G401.6 (cell line): ENCODE data around the gene SACS.
"Not testable (repeated sequence)": the region's sequence is repeated elsewhere in the genome, so short reads cannot be mapped to it uniquely, and the experiment has no call there.

ENCODE experiments used
- FAIRE-seq: peaks from 2 replicates; lab custom pipeline; 2012; peaks lifted over from hg19 to GRCh38; lab: Jason Lieb, UNC

SACS gene

GRCh38 chr13:23352161-23352560 lies 81.3 kb downstream of the SACS start:
- FAIRE-seq, result no peak

- FAIRE-seq, result no peak
Measured at GRCh38 chr13:23350009-23350408, 83.5 kb downstream of the SACS start.

- FAIRE-seq, result no peak
Measured at GRCh38 chr13:23349161-23349897, 84.2 kb downstream of the SACS start.

- FAIRE-seq, result no peak
Measured at GRCh38 chr13:23348262-23349127, 85.0 kb downstream of the SACS start.

- no peak for FAIRE-seq
Measured at GRCh38 chr13:23347601-23348000, 85.9 kb downstream of the SACS start.

GRCh38 chr13:23344931-23345595 lies 88.4 kb downstream of the SACS start:
- FAIRE-seq, result no peak

- FAIRE-seq, result no peak
Measured at GRCh38 chr13:23339225-23339624, 94.3 kb downstream of the SACS start.

GRCh38 chr13:23330356-23330755 lies 103.1 kb downstream of the SACS start:
- no peak for FAIRE-seq

GRCh38 chr13:23325191-23325590 lies 108.3 kb downstream of the SACS start:
- no peak for FAIRE-seq

- no peak for FAIRE-seq
Measured at GRCh38 chr13:23323946-23324709, 109.4 kb downstream of the SACS start.

GRCh38 chr13:23322353-23323336 lies 110.9 kb downstream of the SACS start:
- FAIRE-seq, result no peak

GRCh38 chr13:23321535-23322241 lies 111.8 kb downstream of the SACS start:
- no peak for FAIRE-seq

- no peak for FAIRE-seq
Measured at GRCh38 chr13:23320926-23321534, 112.5 kb downstream of the SACS start.

GRCh38 chr13:23319883-23320224 lies 113.6 kb downstream of the SACS start:
- FAIRE-seq, result no peak

- not testable (repeated sequence) for FAIRE-seq
Measured at GRCh38 chr13:23314837-23315236, 118.7 kb downstream of the SACS start.

GRCh38 chr13:23292586-23292985 lies 140.9 kb downstream of the SACS start:
- no peak for FAIRE-seq

GRCh38 chr13:23289917-23290357 lies 143.6 kb downstream of the SACS start:
- no peak for FAIRE-seq

GRCh38 chr13:23288995-23289394 lies 144.5 kb downstream of the SACS start:
- no peak for FAIRE-seq

GRCh38 chr13:23288564-23288963 lies 144.9 kb downstream of the SACS start:
- no peak for FAIRE-seq

GRCh38 chr13:23279321-23279720 lies 154.2 kb downstream of the SACS start:
- no peak for FAIRE-seq
